Muscle layer of colon (tissue), 2 donors: ENCODE data around the gene ERGIC3.

Source experiments
- H3K27ac ChIP-seq: one replicate; pipeline ENCODE4 v1.7.0; 2013; ENCODE audit warnings: low read depth, mild to moderate bottlenecking, low read length, moderate library complexity
- H3K27me3 ChIP-seq, 2 donors: one replicate each; pipeline ENCODE4 v1.7.0; 2013; ENCODE audit warnings: low read length in 2 of 2, mild to moderate bottlenecking in 2 of 2; ENCODE audit not compliant: insufficient read depth in 2 of 2, control insufficient read depth in 1 of 2
- H3K36me3 ChIP-seq: one replicate; pipeline ENCODE4 v1.7.0; 2013; ENCODE audit warnings: mild to moderate bottlenecking, low read length; ENCODE audit not compliant: insufficient read depth
- H3K4me1 ChIP-seq: one replicate; pipeline ENCODE4 v1.7.0; 2013; ENCODE audit warnings: mild to moderate bottlenecking, low read length; ENCODE audit not compliant: insufficient read depth
- H3K4me3 ChIP-seq, 2 donors: one replicate each; pipeline ENCODE4 v1.7.0; 2013; ENCODE audit warnings: low read length in 2 of 2, low read depth in 1 of 2, mild to moderate bottlenecking in 1 of 2, moderate library complexity in 1 of 2
- H3K9ac ChIP-seq: one replicate; pipeline ENCODE4 v1.7.0; 2013; ENCODE audit warnings: low read length
- H3K9me3 ChIP-seq: one replicate; pipeline ENCODE4 v1.7.0; 2013; ENCODE audit warnings: mild to moderate bottlenecking, low read length
- donor health status: abdominal sarcoma.
- donor health status: Adenocarcinoma of cecum.

The ERGIC3 gene

GRCh38 chr20:35562541-35563110 is 20.7 kb downstream of the ERGIC3 start:
- Histone ChIP-seq H3K9me3 (no peaks in the 10 kb centered on the region), H3K27ac (no peak overlapping the region), H3K4me3 (no peak overlapping the region), H3K36me3 (no peaks in the 10 kb centered on the region), H3K27me3 (no peaks in the 10 kb centered on the region), H3K9ac (no peak overlapping the region), H3K4me1 (no peaks in the 10 kb centered on the region)

DNA sequence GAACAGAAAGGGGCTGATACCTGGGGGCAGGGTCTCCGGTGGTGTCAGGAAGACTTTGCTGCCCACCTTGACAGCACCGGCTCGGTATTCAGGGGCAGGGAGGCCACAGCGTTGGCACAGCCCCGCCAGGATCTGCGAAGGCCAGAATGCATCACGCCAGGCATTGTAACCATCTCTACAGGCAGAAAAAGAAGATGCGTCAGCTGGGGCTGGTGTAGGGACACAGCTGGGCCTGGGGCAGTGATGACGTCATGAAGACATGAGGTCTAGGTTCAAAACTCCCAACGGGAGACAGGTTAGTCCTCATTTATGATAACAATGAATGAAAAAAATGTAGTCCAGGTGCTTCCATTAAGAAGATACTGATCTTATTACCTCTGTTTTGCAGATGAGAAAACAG is 22.0 kb downstream of the ERGIC3 start:
- Histone ChIP-seq H3K9ac (no peak overlapping the region), H3K4me3 (no peak overlapping the region), H3K4me1 (no peaks in the 10 kb centered on the region), H3K9me3 (no peaks in the 10 kb centered on the region), H3K27ac (no peak overlapping the region), H3K36me3 (no peaks in the 10 kb centered on the region), H3K27me3 (no peaks in the 10 kb centered on the region)

- Histone ChIP-seq H3K9me3 (no peaks in the 10 kb centered on the region), H3K27ac (no peak overlapping the region), H3K27me3 (no peaks in the 10 kb centered on the region), H3K4me1 (no peaks in the 10 kb centered on the region), H3K4me3 (no peak overlapping the region), H3K9ac (no peak overlapping the region), H3K36me3 (no peaks in the 10 kb centered on the region)
Measured at GRCh38 chr20:35564905-35565304, 23.0 kb downstream of the ERGIC3 start.

DNA sequence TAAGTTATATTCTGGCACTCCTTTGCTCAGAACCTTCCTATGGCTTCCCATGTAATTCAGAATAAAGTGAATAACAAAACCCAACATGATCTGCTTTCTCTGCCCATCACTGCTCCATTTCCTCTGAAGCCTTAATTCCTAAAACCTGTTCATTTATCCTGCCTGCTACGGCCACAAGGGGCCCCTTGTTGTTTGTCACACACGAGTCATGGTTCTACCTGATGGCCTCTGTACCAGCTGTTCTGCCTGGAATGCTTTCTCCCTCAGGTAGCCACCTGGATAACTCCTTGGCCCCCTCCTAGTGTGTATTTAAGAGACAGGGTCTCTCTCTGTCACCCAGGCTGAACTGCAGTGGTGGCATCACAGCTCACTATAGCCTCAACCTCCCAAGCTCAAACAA is 26.8 kb downstream of the ERGIC3 start:
- Histone ChIP-seq H3K36me3 (no peaks in the 10 kb centered on the region), H3K27ac (no peak overlapping the region), H3K27me3 (no peaks in the 10 kb centered on the region), H3K4me3 (no peak overlapping the region), H3K4me1 (no peaks in the 10 kb centered on the region), H3K9ac (no peak overlapping the region), H3K9me3 (no peaks in the 10 kb centered on the region)

GRCh38 chr20:35571555-35571954 is 29.7 kb downstream of the ERGIC3 start:
- no peaks in the 10 kb centered on the region for H3K9me3 ChIP-seq
- no peaks in the 10 kb centered on the region for H3K4me1 ChIP-seq
- no peak overlapping the region for H3K4me3 ChIP-seq
- H3K9ac ChIP-seq = no peak overlapping the region
- H3K27ac ChIP-seq = no peak overlapping the region
- no peaks in the 10 kb centered on the region for H3K27me3 ChIP-seq
- no peaks in the 10 kb centered on the region for H3K36me3 ChIP-seq

- H3K4me3 ChIP-seq = no peak overlapping the region
- no peak overlapping the region for H3K27ac ChIP-seq
- H3K9me3 ChIP-seq = no peaks in the 10 kb centered on the region
- no peaks in the 10 kb centered on the region for H3K4me1 ChIP-seq
- no peak overlapping the region for H3K9ac ChIP-seq
- no peaks in the 10 kb centered on the region for H3K27me3 ChIP-seq
- H3K36me3 ChIP-seq = no peaks in the 10 kb centered on the region
Measured at GRCh38 chr20:35572838-35573237, 31.0 kb downstream of the ERGIC3 start.

DNA sequence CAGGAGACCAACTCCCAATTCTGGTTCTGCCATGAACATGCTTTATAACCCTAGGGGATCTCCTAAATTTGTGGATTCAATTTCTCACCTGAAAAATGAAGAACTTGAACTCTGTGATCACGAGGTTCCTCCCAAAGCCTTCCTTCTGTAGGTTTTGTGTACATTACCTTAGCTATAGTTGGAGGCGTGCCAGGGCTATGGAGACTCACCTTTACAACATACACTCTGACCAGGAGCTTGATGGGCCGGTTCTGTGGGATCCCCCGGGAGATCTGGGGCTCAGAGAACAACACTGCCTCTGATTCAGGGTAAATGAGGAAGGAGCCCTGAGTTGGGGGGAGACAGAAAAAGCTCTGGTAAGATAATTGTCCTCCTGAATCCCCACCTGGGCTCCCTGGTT is 34.1 kb downstream of the ERGIC3 start:
- Histone ChIP-seq H3K9ac (no peak overlapping the region), H3K27ac (no peak overlapping the region), H3K27me3 (no peaks in the 10 kb centered on the region), H3K4me1 (no peaks in the 10 kb centered on the region), H3K4me3 (no peak overlapping the region), H3K36me3 (no peaks in the 10 kb centered on the region), H3K9me3 (no peaks in the 10 kb centered on the region)

DNA sequence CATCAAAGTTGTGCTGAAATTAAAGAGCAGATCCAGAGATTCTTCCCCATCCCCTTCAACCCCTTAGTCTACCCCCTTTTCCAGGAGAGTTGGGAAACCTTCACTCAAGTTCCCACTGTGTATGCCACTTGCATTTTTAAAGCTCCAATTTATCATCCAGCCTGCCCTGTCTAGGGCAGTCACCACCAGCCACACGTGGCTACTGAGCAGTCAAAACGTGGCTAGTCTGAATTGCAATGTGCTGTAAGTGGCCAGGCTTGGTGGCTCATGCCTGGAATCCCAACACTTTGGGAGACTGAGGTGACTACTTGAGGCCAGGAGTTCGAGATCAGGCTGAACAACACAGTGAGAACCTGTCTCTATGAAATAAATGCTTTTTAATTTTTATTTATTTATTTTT is 34.9 kb downstream of the ERGIC3 start:
- Histone ChIP-seq H3K27me3 (no peaks in the 10 kb centered on the region), H3K9ac (no peak overlapping the region), H3K4me1 (no peaks in the 10 kb centered on the region), H3K4me3 (no peak overlapping the region), H3K9me3 (no peaks in the 10 kb centered on the region), H3K36me3 (no peaks in the 10 kb centered on the region), H3K27ac (no peak overlapping the region)

DNA sequence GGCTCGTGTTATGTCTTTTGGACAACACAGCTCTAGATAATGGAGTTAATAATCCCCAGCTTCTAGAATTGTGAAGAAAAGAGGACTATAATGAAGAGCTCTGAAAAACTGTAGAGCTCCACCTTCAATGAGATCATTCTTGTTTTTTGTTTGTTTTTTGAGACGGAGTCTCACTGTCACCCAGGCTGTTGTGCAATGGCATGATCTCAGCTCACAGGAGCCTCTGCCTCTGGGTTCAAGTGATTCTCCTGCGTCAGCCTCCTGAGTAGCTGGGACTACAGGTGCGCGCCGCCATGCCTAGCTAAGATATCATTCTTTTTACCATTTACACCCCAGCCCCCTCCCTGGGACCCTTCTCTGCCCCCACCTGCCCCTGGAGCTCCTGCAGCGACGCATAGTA is 36.6 kb downstream of the ERGIC3 start:
- Histone ChIP-seq H3K9me3 (no peaks in the 10 kb centered on the region), H3K9ac (no peak overlapping the region), H3K4me3 (no peak overlapping the region), H3K36me3 (no peaks in the 10 kb centered on the region), H3K27me3 (no peaks in the 10 kb centered on the region), H3K27ac (no peak overlapping the region), H3K4me1 (no peaks in the 10 kb centered on the region)

- Histone ChIP-seq H3K27me3 (no peaks in the 10 kb centered on the region), H3K9ac (no peak overlapping the region), H3K9me3 (no peaks in the 10 kb centered on the region), H3K27ac (no peak overlapping the region), H3K36me3 (no peaks in the 10 kb centered on the region), H3K4me3 (no peak overlapping the region), H3K4me1 (no peaks in the 10 kb centered on the region)
Measured at GRCh38 chr20:35579196-35579595, 37.3 kb downstream of the ERGIC3 start.

- Histone ChIP-seq H3K27me3 (no peaks in the 10 kb centered on the region), H3K9ac (no peak overlapping the region), H3K9me3 (no peaks in the 10 kb centered on the region), H3K4me3 (no peak overlapping the region), H3K36me3 (no peaks in the 10 kb centered on the region), H3K27ac (no peak overlapping the region), H3K4me1 (no peaks in the 10 kb centered on the region)
Measured at GRCh38 chr20:35582131-35582530, 40.3 kb downstream of the ERGIC3 start.

- Histone ChIP-seq H3K27ac (no peak overlapping the region), H3K27me3 (no peaks in the 10 kb centered on the region), H3K9ac (no peak overlapping the region), H3K4me3 (no peak overlapping the region), H3K9me3 (no peaks in the 10 kb centered on the region), H3K4me1 (no peaks in the 10 kb centered on the region), H3K36me3 (no peaks in the 10 kb centered on the region)
Measured at GRCh38 chr20:35582741-35583404, 41.0 kb downstream of the ERGIC3 start.
